GM12892 (cell line): ENCODE results near the gene CDH8.

Experiments
- POLR2A ChIP-seq: IDR thresholded peaks from 2 replicates; pipeline ENCODE4 v1.6.1; 2011; ENCODE audit warnings: low read depth, low read length, control low read depth
- POLR2AphosphoS5 ChIP-seq: IDR thresholded peaks from 2 replicates; pipeline ENCODE4 v1.6.1; 2011; ENCODE audit warnings: low read depth, low read length, control low read depth
- TAF1 ChIP-seq: IDR thresholded peaks from 2 replicates; pipeline ENCODE4 v1.6.1; 2011; ENCODE audit warnings: low read depth, mild to moderate bottlenecking, control low read depth, low read length, borderline replicate concordance

- no peak for TF ChIP-seq POLR2AphosphoS5
- no peak for TF ChIP-seq POLR2A
- no peak for TF ChIP-seq TAF1
These were observed 22.2 kb upstream of the CDH8 start for GRCh38 chr16:62058412-62058811.
